Stimulated activated CD8-positive, alpha-beta memory T cell treated with anti-CD3 and anti-CD28 coated beads, Interleukin-15, amount 100 ng/mL, for 1 hour (primary cell): Measurements from ENCODE around the gene GPR146.

ENCODE experiments used
- DNase-seq: peaks from one replicate; pipeline ENCODE4 v3.0.0-alpha.2; 2020; ENCODE audit warnings: low read depth

Gene GPR146

DNA sequence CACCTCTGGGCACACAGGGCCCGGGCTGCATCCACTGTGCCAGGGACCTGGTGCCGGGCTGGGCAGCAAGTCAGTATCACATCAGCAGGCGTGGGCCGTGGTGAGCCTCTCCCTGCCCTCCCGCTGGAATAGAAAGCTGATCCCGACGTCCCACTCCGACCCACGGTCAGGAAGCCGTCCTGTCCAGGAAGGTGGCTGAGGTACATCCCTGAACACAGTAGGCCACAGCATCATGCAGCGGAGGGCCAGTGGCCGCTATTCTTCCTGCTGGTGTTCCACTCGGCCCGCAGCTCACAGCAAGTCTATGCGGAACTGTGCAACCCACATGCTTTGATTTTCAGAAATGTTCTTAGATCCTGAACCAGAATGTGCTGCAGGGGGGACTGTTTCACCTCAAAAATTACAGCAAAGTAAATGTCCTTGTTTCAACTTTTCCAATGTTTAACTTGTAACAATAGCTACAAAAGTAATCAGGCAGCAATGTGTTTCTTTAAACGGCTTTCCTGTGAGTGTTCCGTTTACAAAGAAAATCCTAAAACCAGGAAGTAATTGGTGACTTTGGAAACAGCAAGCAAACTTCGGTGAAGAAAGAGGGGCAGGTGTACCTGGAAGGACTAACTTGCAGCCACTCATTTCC, 676 bp upstream of the GPR146 start:
- DNase-seq: no peak

DNA sequence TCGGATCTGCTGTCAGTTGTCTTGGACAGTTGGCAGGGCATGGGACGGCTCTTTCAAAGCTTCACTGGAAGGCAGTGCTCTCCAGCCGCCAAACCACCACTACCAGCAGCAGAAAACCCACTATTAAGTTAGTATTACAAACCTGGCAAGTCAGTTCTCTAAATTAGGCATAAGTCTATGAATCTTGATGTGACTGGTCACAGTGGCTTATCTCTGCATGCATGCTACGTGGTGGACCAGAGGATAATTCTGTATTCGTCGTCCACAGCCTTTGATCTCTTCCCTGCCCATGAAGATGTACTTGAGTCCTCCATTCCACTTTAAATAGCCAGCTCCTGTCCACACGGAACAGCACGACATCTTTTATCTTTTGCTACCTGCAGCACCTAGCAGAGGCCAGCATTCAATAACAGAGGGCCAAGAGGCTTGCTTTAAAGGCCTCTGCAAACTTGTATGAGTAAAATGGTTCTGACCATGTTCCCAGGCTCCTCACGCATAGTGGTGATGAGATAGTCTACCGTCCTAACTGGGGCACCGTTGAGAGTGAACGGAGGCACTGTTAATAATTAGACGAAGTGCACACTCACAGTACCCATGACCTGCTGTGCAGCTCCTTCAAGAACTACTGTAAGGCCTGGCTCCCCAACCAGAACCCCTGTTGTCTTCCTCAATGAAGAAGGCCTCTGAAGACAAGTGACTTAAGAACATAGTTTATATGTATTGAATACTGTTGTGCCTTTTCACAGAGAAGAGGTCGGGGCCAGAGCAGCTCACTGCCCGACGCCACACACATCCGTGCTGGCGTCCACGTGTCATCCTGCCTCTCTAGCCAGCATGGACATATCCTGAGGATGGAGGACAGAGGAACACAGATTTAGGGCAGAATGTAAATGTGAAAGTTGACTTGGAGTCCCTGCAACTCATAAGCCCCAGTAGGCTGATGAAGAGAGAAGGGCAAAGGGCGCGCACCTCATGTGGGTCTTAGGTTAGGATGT, 1.0 kb downstream of the GPR146 start:
- no peak for DNase-seq

DNA sequence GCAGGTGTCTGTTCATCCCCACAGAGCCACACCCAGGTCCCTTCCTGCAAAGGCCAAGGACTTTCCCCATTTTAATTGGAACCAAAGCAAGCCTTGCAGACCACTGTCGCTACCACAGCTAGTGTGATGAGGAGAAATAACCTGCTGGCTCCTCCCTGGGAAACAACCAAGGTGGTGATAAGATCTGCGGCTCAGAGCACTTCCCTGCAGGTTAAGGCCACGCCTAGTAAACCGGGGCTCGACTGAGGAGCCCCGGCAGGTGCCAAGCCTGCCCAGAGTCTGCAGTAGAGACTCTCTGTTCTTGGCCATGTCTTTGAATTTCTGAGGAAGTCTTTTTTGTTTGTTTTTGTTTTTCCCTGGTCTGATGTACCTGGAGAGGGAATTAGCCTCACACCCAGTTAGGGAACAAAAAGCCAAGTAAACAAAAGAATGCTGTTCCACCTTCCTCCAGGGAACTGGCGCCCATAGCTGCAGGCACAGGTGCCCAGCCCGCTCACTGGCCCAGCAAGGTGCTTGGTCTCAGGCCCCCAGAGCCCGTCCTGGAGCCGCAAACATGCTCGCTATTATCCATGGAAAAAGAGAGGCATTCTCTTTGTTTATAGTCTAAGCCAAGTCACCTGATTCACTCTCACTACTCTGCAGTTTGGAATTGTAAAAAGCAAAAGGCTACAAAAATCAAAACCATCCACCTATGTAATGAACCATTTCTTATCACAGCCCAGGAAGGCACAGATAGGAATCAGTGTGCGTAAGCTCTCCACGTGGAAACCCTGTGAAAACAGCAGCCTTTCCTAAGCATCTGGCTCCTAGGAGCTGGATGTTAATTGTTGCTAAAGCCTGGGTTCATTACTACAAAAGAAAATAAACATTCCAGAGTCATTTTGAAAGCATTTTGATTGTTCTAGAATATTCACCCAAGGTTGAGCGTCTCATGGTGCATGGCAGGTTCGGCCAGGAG, 2.7 kb downstream of the GPR146 start:
- no peak for DNase-seq

DNA sequence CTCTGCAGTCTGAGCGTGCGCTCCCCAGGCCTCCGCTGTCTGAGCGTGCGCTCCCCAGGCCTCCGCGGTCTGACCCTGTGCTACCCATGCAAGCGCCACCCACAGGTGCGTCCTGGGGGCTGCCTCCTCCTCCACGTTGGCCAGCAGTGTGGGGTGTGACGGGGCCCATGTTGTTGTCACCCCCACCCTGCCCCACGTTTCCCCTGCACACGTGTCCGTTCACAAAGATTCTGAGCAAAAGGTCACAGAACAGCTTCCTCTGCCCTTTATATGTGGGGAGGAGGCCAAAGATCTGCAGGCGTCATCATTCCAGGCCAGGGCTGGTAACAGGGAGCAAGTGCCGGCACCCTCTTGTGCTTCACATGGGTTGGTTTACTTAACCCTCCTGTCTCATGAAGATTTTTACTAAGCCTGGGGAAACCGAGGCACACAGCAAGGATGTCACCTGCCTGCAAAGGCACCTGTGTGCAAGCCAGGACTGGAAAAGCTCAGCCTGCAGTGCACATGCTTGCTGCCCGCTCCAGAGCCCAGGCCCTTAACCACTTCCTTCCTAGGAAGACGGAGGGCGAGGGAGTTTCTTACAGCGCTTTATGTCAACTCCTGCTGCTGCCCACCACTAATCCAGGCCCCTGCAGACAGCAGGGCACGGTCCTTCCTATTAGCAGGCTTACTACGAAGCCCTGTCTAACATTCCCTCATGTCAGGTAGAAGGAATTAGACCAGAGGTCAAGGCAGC, 4.8 kb downstream of the GPR146 start:
- DNase-seq: no peak

DNA sequence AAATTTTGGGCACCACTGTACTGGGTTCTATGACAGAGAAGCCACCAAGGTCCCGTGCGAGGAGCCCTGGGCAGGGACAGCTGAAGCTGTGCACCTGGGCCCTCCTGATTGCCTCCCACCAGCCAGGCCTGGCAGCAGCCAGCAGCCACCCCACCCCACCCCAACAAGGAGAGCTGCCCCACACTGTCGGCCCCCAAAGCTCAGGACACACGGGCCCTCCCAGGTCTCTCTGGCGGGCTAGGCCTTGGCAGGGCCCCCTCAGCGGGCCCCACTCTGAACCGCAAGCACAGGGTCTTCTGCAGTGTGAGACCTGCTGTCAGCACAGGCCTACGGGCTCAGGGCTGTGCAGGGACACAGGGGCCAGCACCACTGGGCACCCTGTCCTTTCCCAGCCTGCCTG, 5.5 kb downstream of the GPR146 start:
- DNase-seq: no peak

DNA sequence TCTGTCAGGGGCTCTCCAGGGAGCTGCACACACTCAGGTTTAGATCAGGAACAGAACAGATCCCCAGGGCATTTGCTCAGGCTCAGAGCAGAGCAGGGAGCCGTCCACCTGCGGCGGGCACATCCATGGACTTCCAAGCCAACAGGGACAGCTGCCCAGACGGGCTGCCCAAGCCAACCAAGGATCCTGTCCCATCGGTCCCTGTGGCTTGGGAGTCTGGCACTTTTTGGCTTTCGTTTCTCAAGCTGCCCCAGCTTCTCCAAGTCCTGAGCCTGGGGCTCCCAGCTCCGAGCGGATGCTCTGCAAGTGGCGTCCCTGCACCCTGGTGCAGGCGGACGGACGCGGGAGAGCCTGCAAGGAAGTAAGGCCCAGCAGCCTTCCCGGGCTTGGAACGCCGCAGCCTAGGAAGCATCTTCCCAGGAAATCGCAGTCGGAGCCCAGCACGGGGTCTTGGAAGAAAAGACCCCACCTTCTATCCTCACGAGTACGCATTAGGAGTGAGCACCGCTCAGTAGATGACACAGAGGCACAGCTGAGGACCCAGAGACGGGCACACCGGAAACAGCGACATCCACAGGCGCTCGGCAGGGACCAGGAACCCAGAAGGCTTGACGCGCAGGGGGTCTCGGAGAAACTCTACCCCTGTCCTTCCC, 6.0 kb downstream of the GPR146 start:
- DNase-seq: no peak

DNA sequence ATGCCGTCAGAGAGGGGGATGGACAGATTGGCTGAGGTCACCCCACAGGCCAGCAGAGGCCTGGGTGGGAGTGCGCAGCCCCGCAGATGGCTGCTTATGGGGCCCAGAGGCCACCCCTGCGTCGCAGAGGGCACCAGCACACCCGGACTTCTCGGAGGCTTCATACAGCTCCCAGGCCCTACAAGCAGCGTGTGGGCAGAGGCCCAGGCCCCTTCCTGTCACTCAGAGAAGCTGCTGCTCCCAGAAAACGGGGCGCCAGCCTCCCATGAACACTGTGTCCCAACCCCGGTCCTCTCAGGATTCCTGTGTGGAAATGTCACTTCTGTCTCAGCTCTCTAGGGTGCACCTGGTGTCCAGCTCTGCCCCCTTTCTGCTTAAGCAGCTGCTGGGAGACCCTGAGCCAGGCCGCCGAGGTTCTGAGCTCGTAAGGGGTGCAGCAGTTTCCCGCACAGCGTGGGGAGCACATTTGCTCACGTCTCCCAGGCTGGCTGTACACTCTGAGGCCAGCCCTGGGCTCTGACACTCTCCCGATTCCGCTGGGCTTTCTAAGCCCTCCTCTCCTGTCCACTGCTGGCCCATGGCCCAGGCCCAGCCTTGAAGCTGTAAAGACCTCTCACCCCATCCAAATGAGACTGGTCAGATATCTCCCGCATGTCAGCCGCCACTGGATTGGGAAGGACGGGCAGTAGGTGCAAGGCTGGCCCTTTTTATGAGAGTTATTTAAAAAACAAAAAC, 6.8 kb downstream of the GPR146 start:
- no peak for DNase-seq

DNA sequence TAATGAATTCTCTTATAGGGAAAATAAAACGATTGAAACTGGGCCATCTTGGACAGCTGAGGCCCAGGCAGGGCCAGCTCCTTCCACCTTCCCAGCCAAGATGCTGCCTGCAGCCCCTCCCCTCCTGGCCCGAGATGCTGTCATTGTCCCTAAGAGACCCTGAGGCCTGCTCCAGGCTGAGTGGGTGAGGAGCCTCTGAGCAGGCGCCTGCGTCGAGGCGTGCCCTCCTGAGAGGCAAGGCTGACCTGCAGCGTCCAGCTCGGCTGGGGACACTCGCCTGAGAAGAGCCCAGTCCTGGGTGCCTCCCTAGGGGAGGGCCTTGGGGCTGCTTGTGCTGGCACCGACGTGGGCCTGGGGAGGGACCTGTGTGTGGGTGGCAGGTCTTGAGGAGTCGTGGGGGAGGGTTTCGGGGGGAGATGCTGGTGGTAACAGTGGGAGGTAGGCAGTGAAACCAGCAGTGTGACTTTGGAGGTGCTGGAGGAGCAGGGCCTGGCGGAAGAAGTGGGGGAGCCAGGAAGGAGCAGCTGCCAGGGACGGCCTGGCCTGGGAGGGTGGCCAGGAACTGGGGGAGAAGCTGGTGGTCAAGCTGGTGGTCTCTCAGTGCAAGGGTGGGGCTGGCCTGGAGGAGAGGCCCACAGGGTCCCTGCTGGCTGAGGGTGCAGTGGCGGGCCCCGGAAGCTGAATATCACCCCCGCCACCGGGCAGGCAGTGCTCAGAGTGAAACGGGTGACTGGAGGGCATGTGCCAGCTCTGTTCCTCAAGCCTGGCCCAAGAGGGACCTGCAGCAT, 7.9 kb downstream of the GPR146 start:
- no peak for DNase-seq

DNA sequence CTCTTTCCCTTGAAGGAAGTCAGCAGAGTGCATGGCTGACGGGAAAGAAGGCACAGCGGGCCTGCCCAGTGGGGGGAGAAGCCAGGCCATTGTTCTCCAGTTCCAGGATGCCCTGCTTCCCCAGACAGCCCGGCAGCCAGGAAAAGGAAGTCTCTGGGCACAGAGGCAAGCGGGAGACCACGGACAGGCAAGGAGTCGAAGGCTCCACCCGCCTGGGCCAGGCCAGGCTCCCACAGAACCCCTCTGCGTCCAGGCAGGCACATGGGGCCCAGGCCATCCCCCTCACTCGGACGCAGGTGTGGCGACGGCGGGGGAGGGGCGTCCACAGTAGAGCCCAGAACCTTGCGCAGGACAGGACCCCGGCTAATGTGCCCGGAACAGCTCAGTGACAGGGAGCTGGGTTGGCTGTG, 8.7 kb downstream of the GPR146 start:
- no peak for DNase-seq

DNA sequence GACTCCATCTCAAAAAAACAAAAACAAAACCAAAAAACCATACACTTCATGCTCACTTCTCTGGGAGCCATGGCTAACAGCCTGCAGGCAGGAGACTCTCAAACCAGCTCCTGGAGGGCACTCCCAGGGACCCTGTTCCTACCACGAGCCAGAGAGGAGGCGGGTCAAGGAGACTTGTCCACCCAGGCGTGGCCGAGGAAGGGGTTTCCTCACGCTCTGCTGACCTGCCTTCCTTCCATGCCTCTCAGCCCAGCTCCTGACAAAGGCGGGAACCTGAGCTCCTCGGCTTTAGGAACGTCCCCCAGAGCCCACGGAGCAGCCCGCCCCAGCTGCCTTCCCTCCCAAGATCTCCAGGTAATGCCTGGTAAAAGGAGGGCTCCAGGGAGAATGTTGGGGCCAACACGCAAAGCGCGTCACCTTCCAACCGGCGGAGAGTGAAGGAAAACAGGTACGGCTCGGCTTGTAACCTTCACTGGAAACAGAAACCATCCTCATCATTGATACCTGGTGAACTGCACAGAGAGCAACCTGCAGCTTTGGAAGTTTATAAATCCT, 9.5 kb downstream of the GPR146 start:
- no peak for DNase-seq

DNA sequence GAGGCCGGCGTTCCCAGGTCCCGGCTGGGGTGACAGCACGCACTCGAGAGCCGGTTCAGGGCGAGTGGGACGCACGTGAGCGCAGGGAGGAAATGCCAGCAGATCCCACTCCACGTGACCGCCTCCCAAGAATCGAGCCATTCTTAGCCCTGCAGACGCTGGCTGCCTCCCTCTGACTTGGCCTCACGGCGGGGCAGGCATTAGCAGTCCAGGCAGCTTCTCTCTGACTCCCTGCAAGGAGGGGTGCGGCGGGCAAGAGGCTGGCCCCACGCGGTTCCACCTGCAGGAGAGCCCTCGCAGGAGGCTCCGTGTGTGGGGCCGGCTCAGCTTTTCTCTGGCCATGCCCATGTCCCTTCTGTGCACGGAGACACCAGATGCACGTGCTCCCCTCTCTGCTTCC, 10.1 kb downstream of the GPR146 start:
- no peak for DNase-seq

DNA sequence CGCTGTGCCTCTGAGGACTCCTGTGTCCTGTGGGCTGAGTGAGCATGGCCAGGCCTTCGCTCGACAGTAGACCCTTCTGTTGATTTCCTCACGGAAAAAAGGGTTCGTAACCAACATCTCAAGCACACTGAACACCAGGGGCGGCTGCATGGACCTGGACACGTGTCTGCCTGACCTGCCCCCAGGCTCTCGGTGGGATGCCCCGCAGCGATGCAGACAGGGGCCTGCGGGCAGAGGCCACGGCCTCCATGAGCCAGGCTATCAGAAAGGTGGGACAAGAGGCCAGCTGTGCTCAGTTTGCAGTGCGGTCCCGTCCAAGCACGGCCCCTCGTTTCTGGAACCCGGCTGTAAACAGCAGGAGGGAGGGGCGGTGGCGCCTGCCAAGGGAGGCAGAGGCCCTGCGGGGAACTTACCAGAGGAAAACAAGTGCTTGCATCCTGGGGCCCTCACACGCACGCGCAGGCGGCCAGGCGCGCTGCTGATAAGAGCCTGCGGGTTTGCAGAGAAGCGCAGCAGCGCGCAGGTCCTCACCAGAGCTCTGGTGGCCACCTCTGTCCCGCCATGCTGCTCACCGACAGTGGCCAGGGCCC, 10.6 kb downstream of the GPR146 start:
- no peak for DNase-seq

DNA sequence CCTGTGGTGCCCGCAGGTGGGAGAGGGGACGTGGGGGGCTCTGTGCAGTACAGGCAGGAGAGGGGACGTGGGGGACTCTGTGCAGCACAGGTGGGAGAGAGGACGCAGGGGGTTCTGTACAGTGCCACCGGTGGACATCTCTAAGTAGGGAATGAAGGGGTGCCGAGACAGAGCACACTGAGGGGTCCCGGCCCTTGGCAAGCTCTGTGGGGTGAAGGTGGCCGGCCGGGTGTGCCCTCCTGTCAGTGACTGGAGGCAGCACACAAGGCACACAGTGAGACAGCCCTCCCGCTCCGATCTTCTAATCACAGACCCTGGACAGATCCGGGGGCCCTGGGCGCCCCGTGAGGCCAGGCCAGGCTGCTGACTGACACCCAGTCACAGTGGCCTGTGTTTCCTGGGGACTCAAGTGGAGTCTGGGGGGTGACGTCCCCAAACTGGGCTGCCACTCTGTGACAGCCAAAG, 11.2 kb downstream of the GPR146 start:
- DNase-seq: no peak

DNA sequence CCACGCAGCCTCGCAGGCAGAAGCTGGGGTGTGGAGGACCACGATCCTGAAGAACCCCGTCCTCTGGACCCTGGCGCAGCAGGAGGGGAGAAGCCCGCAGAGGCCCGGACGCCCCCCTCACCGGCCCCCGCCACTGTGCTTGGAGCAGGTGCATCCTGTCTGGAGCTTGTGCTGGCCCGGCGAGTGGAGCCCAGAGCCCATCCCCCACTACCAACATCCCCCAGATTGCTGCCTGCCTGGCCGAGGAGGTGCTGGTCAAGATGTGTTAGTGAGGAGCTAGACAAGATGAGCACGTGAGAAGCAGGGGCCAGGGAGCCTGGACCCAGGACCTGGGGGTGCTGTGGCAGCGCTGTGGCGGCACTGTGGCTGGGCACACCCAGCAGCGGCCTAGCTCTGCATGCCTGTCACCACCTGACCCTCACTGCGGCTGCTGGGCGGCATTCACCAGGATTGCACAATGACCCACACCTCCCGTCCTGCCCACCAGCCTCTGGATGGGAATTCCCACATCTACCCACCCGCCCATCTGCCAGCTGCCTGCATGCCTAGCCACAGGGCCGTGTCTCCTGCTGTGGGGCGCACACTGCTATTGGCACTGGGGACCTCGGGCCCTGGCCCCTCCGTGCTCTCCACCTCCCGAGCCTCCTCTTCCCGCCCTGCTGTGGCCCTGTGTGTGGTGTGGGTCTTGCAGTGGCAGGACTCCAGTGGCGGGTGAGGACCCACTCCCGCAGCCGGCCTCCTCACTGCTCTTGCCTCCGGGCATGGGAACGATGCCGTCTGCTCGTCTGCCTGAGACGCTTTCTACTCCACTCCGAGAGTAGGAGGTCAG, 11.8 kb downstream of the GPR146 start:
- DNase-seq: no peak

DNA sequence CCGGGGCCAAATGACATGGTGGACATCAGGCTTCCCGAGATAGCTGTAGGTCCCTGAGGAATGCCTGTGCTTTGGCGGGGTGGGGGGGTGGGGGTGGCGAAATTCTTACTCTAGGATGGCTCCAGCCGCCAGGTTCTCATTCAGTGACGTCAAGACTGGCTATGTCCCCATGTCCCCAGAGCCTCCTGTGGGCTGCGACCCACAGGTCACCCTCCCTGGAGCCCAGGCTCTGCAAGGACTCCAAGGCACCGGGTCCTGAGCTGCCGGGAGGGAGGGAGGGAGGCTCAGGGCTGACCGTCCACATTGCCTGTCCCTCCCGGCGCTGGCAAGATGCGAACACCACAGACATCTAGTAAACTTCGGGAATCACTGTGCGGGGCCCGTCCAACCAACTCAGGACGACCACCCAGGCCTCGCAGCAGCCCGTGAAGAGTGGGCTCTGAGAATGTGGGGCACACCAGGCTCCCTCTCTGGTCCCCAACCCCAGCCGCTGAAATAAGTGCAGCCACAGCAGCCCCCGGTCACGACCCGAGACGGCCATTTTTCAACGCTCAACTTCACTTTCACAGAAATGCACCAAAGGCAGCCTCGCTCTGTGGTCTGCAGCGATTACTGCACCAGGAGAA, 12.6 kb downstream of the GPR146 start:
- DNase-seq: no peak

DNA sequence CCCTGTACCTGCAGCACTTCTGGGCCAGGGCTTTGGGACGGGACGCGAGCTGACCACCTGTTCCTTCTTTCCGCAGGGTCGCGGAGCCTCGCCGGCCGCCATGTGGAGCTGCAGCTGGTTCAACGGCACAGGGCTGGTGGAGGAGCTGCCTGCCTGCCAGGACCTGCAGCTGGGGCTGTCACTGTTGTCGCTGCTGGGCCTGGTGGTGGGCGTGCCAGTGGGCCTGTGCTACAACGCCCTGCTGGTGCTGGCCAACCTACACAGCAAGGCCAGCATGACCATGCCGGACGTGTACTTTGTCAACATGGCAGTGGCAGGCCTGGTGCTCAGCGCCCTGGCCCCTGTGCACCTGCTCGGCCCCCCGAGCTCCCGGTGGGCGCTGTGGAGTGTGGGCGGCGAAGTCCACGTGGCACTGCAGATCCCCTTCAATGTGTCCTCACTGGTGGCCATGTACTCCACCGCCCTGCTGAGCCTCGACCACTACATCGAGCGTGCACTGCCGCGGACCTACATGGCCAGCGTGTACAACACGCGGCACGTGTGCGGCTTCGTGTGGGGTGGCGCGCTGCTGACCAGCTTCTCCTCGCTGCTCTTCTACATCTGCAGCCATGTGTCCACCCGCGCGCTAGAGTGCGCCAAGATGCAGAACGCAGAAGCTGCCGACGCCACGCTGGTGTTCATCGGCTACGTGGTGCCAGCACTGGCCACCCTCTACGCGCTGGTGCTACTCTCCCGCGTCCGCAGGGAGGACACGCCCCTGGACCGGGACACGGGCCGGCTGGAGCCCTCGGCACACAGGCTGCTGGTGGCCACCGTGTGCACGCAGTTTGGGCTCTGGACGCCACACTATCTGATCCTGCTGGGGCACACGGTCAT, 13.3 kb downstream of the GPR146 start:
- no peak for DNase-seq
